Anterior cingulate cortex (tissue), 58 donors: ENCODE results near the gene BDH1.

Experiments
- DNase-seq, 58 donors: peaks; one replicate each; lab custom pipeline; 2025; lab: John Stamatoyannopoulos, UW

BDH1 gene

GRCh38 chr3:197466586-197467399, 89.0 kb downstream of the BDH1 start:
- peak in 33 of 58 donors; percentile 10 to 80 (median 40) for DNase-seq

DNA sequence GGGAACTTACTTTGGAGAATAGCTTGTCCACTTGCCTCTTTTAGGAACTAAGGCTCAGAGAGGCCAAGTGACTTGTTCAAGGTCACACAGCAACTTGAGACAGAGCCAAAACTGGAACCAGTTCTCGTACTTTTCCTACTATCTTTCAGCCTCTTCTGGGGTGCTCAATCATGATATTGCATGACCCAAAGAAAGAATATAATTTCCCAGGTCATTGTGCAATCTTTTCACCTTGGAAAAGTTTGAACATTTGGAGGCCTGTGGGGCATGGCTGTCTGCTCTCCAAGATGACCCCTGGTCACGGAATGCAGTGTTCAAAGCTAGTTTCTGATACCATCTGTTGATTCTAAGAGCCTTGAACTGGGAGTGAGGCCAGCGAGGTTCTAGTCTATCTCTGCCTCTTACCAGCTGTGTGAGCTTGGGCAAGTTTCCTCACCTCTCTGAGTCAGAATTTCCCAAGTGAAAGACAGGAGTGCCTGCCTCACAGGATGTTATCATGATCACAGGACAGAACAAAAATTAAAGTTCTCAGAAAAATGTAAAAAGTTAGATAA, 89.7 kb downstream of the BDH1 start:
- DNase-seq, result no peak

DNA sequence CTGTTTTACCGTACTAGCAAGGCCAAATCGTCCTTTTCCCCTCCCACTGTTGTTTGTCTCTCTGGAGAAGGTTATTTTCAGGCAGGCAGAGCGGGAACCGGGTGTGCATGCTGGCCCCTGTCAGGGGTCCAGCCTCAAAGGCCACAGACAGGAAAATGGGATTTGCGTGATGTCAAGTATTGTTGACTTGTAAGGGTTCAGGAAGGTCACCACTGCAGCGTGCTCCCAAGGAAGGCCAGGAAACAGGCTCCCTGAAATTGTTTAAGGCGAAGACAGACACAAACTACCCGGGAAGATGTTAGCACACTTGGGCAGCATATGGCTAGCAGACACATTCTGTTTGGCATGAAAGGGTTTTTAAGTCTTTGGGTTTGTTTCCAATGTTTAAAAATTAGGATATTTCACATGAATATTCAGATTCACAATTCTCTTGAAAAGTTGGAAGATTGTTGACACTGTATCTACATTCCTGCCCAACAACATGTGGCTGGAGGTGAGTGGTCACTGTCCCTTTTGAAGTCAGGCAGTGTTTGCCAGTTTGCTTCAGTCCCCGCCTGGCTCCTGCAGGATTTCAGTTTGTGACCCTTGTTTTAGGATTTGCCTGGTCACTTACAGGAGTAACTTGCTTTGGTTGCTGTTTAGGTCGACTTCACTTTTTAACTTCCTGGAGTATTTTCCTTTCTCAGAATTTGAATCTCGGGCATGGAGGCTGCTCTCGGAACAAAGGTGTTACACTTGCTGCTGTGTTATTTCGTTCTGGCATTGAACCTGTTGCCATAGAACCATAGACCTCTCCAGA, 90.4 kb downstream of the BDH1 start:
- DNase-seq, result no peak

GRCh38 chr3:197464794-197465193, 91.0 kb downstream of the BDH1 start:
- DNase-seq, result no peak

DNA sequence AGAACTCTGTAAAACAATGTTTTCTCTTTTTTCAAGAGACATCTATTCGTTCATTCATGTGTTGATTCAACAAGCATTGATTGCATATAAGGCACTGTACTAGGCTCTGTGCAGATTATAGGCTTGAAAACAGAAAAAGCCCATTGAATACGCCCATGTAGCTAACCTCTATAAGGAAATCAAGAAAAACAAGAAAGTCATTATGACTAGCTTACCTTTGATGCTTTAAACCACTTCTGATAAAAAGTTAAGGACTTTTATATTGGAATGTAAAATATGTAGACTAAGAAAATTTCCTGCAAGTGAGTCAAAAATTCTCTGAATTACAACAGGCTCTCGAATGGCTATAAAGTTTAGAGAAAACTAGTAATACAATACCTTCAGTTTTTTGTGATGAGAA, 92.5 kb downstream of the BDH1 start:
- no peak for DNase-seq

DNA sequence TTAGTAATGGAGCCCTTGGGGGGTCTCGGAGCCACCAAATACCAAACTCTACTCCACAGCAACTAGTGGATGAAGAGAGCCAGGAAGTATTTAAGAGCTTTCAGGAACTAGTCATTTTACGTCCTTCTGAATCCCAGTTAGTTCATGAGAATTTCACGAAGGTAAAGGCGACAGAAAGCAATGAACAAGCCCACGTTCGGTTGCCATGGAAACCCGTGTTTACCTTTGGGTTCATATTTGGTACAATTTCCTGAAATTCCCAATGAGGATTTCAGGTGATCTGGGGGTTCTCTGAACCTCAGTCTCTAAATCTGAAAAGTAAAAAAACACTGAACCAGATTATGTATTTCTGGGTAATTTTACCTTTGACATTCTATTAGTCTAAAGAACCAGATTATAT, 93.0 kb downstream of the BDH1 start:
- no peak for DNase-seq

DNA sequence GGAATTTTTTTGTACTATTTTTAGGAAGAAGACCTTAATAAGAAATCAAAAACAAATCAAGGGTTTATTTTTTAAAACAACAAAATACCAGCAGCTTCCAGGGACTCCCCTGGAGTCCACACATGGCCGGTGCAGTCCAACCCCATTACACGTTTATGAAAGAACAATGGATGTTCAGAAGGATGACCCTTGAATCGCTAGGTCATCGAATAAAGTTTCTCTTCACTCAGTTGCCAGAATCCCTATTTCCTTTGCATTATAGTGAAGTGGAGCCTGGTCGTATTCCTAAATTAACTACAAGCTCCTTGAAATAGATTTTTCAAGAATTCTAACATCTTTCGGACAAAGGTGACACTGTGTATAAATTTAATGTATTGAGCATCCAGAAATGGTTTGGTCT, 95.1 kb downstream of the BDH1 start:
- no peak for DNase-seq

GRCh38 chr3:197460002-197460401, 95.8 kb downstream of the BDH1 start:
- DNase-seq, result no peak
